ENCODE measurements around the gene AJM1. TPM values are rescaled to one million over a fixed set of nuclear protein-coding genes. Genes with fewer than 3 reads are reported as not detected.
A peak's percentile ranks its signal among the peaks of the same experiment; 100 is the strongest.
"Not testable (repeated sequence)": the region's sequence is repeated elsewhere in the genome, so short reads cannot be mapped to it uniquely, and the experiment has no call there.

The AJM1 gene
- total RNA-seq, 2 donors from 2014 or later: 11.5 to 17.1 TPM

DNA sequence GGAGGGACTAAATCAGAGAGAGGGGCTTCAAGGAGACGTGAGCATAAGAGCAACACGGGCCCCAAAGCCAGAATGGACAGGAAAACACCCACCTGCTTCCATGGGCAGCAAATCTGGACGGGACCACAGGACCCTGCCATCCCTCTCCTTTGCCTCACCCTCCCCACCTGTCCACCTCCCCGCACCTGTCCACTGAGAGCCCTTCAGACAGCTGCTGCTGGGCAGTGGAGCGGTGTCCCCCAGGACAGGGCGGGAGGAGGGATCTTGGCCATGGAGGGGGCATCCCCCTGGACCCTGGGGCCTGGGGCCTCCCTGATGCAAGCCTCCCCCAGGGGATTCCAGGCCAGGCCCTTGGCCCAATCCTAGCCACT lies 43.6 kb upstream of the AJM1 start:
- TF ChIP-seq, protein P1, sequence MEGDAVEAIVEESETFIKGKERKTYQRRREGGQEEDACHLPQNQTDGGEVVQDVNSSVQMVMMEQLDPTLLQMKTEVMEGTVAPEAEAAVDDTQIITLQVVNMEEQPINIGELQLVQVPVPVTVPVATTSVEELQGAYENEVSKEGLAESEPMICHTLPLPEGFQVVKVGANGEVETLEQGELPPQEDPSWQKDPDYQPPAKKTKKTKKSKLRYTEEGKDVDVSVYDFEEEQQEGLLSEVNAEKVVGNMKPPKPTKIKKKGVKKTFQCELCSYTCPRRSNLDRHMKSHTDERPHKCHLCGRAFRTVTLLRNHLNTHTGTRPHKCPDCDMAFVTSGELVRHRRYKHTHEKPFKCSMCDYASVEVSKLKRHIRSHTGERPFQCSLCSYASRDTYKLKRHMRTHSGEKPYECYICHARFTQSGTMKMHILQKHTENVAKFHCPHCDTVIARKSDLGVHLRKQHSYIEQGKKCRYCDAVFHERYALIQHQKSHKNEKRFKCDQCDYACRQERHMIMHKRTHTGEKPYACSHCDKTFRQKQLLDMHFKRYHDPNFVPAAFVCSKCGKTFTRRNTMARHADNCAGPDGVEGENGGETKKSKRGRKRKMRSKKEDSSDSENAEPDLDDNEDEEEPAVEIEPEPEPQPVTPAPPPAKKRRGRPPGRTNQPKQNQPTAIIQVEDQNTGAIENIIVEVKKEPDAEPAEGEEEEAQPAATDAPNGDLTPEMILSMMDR (IDR thresholded peaks at IDR 0.05): no peak
- Histone ChIP-seq H3K27me3 (no peaks in the 10 kb centered on the region), H3K27ac (peak overlapping the region; percentile 93), H3K9me3 (no peaks in the 10 kb centered on the region), H3K9ac (ENCODE audit: low read depth in 2 of 2, low read length in 2 of 2) (peak overlapping the region; percentile 74 to 86), H3K36me3 (no peaks in the 10 kb centered on the region), H3K4me1 (peaks cover 10% of the 10 kb centered on the region), H3K4me3 (peak overlapping the region; percentile 44)
- intact Hi-C loops (cut with DNase I): loop anchor here (10.0 kb wide), 1 partner anchor 46 kb away; the partner anchor contains the start of genes AJM1 and PHPT1
- DNase-seq: no peak

DNA sequence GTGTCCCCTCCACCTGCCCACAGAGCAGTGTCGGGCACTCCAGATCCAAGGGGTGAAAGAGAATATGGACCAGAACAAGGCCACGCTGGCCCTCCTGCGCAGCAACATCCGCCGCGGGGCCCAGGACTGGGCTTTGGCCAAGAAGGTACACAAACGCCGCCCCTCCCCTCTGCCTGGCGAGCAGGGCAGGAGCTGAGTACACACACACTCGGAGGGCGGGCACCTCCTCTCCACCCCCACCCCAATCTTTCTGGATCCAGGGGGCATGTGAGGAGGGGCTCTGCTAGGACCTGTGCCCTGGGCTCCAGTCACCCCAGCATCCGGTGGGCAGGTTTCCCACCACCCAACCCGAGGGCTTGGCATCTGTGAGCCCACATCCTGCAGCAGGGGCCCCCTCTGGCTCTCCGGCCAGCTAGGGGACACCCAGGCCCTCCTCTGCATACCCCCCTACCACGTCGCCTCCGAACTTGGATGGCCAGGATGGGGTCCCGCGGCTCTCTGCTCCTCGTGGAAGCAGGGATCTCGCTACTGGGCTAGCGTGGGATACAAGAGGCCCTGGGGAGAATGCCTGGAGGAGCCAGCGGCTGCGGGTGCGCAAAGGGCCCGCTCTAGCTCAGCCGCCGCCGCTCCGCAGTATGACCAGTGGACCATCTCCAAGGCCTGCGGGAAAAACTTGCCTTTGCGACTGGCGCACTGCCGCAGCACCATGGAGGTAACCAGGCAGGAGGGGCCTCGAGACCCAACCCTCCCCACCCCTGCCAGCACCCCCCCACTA lies 43.0 kb upstream of the AJM1 start:
- peak; percentile 88 for DNase-seq
- Histone ChIP-seq H3K9ac (ENCODE audit: low read depth in 2 of 2, low read length in 2 of 2) (peak overlapping the region; percentile 74 to 86), H3K4me3 (peak overlapping the region; percentile 44), H3K9me3 (no peaks in the 10 kb centered on the region), H3K27me3 (no peaks in the 10 kb centered on the region), H3K27ac (peak overlapping the region; percentile 93), H3K4me1 (peaks cover 10% of the 10 kb centered on the region), H3K36me3 (no peaks in the 10 kb centered on the region)
- intact Hi-C loops (cut with DNase I): loop anchor here (10.0 kb wide), 1 partner anchor 46 kb away; the partner anchor contains the start of genes AJM1 and PHPT1
- TF ChIP-seq, protein P1 (IDR thresholded peaks at IDR 0.05): no peak

DNA sequence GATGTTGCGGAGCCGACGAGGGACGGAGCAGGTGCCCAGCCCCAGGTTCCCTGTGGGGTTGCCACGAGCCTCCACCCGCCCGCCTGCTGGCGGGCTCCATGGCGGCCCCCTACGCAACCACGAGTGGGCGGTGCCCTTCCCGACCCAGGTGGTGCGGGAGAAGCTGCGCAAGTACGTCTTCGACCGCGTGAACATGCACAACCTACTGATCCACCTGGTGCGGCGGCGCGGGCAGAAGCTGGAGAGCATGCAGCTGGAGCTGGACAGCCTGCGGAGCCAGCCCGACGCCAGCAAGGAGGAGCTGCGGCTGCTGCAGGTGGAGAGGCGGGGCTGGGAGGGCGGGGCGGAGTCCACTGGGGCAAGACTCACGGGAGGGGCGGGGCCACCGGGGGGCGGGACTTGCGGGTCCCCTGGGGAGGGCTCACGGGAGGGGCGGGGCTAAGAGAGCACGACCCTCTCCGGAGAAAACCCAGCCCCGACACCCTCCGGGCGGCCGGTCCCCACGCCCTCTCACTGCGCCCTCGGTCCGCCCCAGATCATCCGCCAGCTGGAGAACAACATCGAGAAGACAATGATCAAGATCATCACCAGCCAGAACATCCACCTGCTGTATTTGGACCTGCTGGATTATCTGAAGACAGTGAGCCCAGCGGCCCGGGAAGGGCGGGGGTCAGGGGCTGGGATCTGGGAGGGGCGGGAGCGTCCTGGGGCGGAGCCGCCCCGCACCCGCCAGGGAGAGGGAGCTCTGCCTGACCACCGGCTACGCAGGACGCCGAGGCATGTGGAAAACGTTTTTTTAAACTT lies 42.2 kb upstream of the AJM1 start:
- H3K27ac ChIP-seq: peak overlapping the region; percentile 93
- H3K9ac ChIP-seq (ENCODE audit: low read depth in 2 of 2, low read length in 2 of 2): peak overlapping the region; percentile 74 to 86
- peak; percentile 97 for DNase-seq
- H3K27me3 ChIP-seq: no peaks in the 10 kb centered on the region
- H3K4me1 ChIP-seq: peaks cover 10% of the 10 kb centered on the region
- intact Hi-C loops (cut with DNase I): loop anchor here (10.0 kb wide), 1 partner anchor 45 kb away; the partner anchor contains the start of genes AJM1 and PHPT1
- no peaks in the 10 kb centered on the region for H3K36me3 ChIP-seq
- H3K9me3 ChIP-seq: no peaks in the 10 kb centered on the region
- TF ChIP-seq, protein P1 (IDR thresholded peaks at IDR 0.05): no peak
- H3K4me3 ChIP-seq: peak overlapping the region; percentile 44

DNA sequence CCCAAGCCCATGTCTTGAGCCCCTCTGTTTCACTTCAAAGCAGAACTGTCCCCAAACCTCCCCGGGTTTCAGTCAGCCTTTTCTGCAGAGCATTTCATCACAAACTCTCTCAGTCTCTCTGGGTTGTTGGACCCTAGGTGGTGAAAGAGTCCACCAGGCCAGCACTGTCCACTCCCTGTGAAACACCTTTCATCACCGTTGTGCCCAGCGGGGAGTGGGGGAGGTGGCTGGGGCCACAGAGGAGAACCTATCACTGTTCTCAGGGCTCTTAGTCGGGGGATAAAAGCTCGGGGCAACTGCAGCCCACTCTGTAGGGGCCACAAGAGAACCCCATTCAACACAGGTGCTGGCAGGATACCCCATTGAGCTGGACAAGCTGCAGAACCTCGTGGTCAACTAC lies 40.0 kb upstream of the AJM1 start:
- H3K4me1 ChIP-seq: peaks cover 20% of the 10 kb centered on the region
- H3K9me3 ChIP-seq: no peaks in the 10 kb centered on the region
- no peak overlapping the region for H3K4me3 ChIP-seq
- H3K27ac ChIP-seq: no peak overlapping the region
- H3K27me3 ChIP-seq: no peaks in the 10 kb centered on the region
- H3K36me3 ChIP-seq: no peaks in the 10 kb centered on the region
- TF ChIP-seq, protein P1 (IDR thresholded peaks at IDR 0.05): no peak
- no peak overlapping the region for H3K9ac ChIP-seq (ENCODE audit: low read depth in 2 of 2, low read length in 2 of 2)
- DNase-seq: peak; percentile 18
- intact Hi-C loops (cut with DNase I): no loop called here

DNA sequence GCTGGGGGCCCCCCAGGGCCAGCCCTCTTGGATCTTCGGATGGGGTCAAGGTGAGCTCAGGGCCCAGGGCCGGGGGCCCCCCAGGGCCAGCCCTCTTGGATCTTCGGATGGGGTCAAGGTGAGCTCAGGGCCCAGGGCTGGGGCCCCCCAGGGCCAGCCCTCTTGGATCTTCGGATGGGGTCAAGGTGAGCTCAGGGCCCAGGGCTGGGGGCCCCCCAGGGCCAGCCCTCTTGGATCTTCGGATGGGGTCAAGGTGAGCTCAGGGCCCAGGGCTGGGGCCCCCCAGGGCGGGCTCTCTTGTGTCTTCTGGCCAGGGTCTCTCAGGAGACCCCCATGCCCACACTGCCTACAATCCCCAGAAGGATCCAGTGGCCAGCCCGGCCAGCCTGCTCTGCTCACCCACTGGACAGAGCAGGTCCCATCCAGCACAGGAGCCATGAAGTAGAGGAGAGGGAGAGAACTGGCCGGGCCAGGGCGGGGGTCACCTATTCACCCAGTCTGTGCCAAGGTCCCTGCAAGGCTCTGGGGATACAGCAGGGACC lies 39.2 kb upstream of the AJM1 start:
- H3K4me1 ChIP-seq: peaks cover 20% of the 10 kb centered on the region
- H3K4me3 ChIP-seq; DNase-seq; H3K36me3 ChIP-seq; H3K27ac ChIP-seq; intact Hi-C loops (cut with DNase I); H3K9me3 ChIP-seq; H3K27me3 ChIP-seq; H3K9ac ChIP-seq (ENCODE audit: low read depth in 2 of 2, low read length in 2 of 2): not testable (repeated sequence)
